RWPE2 (cell line): ENCODE results near the gene CRY1.

Experiments
- ATAC-seq: fragments of 200-7000 bp; cut with Tn5 transposase; 3 replicates; pipeline ENCODE4 v1.9.1; 2021; ENCODE audit warnings: low read depth
- DNase-seq: peaks from one replicate; pipeline ENCODE4 v3.0.0-alpha.2; 2020; ENCODE audit warnings: low spot score
- H3K27ac ChIP-seq: fragments of 450-650 bp; 2 replicates; pipeline ENCODE4 v1.5.1; 2017; ENCODE audit warnings: mild to moderate bottlenecking; ENCODE audit not compliant: poor library complexity, severe bottlenecking
- H3K27me3 ChIP-seq: fragments of 250-450 bp; sonication (Bioruptor Pico); 2 replicates; pipeline ENCODE4 v1.5.1; 2021; ENCODE audit warnings: mild to moderate bottlenecking, moderate library complexity; ENCODE audit not compliant: insufficient read depth, poor library complexity, severe bottlenecking
- H3K36me3 ChIP-seq: fragments of 250-450 bp; sonication (Bioruptor Pico); 2 replicates; pipeline ENCODE4 v1.5.1; 2020; ENCODE audit warnings: low read depth, mild to moderate bottlenecking, moderate library complexity
- H3K4me1 ChIP-seq: fragments of 250-450 bp; sonication (Bioruptor Pico); 2 replicates; pipeline ENCODE4 v1.5.1; 2021; ENCODE audit warnings: mild to moderate bottlenecking, moderate library complexity; ENCODE audit not compliant: insufficient read depth, poor library complexity, severe bottlenecking
- H3K4me3 ChIP-seq: fragments of 250-450 bp; sonication (Bioruptor Pico); 2 replicates; pipeline ENCODE4 v1.5.1; 2021; ENCODE audit warnings: mild to moderate bottlenecking, moderate library complexity; ENCODE audit not compliant: severe bottlenecking
- H3K9me3 ChIP-seq: fragments of 250-450 bp; sonication (Bioruptor Pico); 2 replicates; pipeline ENCODE4 v1.5.1; 2021; ENCODE audit warnings: mild to moderate bottlenecking, moderate library complexity; ENCODE audit not compliant: severe bottlenecking
- CTCF ChIP-seq: fragments of 450-650 bp; IDR thresholded peaks from one replicate; pipeline ENCODE4 v1.5.1; 2017; ENCODE audit warnings: mild to moderate bottlenecking, moderate library complexity; ENCODE audit not compliant: poor library complexity, severe bottlenecking

The CRY1 gene

GRCh38 chr12:106975993-106976658 is 117.2 kb downstream of the CRY1 start:
- ATAC-seq (peak; percentile 25; the same call in 1 of the 3 replicates), DNase-seq (no peak)

GRCh38 chr12:106975098-106975497 is 118.3 kb downstream of the CRY1 start:
- DNase-seq (no peak), ATAC-seq (no peak)
- Histone ChIP-seq H3K27me3 (no peaks in the 10 kb centered on the region), H3K36me3 (peaks cover 35% of the 10 kb centered on the region), H3K9me3 (no peaks in the 10 kb centered on the region), H3K4me1 (no peaks in the 10 kb centered on the region), H3K4me3 (no peak overlapping the region), H3K27ac (no peak overlapping the region)
- TF ChIP-seq CTCF, result no peak

More at GRCh38 chr12:106975993-106976658, 117.2 kb downstream of the CRY1 start:
- Histone ChIP-seq H3K27me3 (no peaks in the 10 kb centered on the region), H3K27ac (no peak overlapping the region), H3K9me3 (no peaks in the 10 kb centered on the region), H3K4me1 (no peaks in the 10 kb centered on the region), H3K4me3 (no peak overlapping the region), H3K36me3 (peaks cover 24% of the 10 kb centered on the region)
- TF ChIP-seq CTCF, result no peak

GRCh38 chr12:106974511-106974910 is 118.8 kb downstream of the CRY1 start:
- DNase-seq (no peak), ATAC-seq (no peak)
- H3K27me3 ChIP-seq, result no peaks in the 10 kb centered on the region
- H3K36me3 ChIP-seq, result peaks cover 40% of the 10 kb centered on the region
- no peak overlapping the region for H3K4me3 ChIP-seq
- TF ChIP-seq CTCF, result no peak
- no peaks in the 10 kb centered on the region for H3K4me1 ChIP-seq
- H3K27ac ChIP-seq, result no peak overlapping the region
- H3K9me3 ChIP-seq, result no peaks in the 10 kb centered on the region

GRCh38 chr12:106973545-106973944 is 119.8 kb downstream of the CRY1 start:
- no peak for ATAC-seq
- no peak for TF ChIP-seq CTCF
- no peaks in the 10 kb centered on the region for H3K9me3 ChIP-seq
- no peak for DNase-seq
- no peak overlapping the region for H3K4me3 ChIP-seq
- H3K27ac ChIP-seq, result no peak overlapping the region
- H3K4me1 ChIP-seq, result no peaks in the 10 kb centered on the region
- no peaks in the 10 kb centered on the region for H3K27me3 ChIP-seq
- H3K36me3 ChIP-seq, result peaks cover 47% of the 10 kb centered on the region

- H3K27ac ChIP-seq, result no peak overlapping the region
- no peak for ATAC-seq
- no peak overlapping the region for H3K4me3 ChIP-seq
- TF ChIP-seq CTCF, result no peak
- H3K36me3 ChIP-seq, result peaks cover 70% of the 10 kb centered on the region
- no peaks in the 10 kb centered on the region for H3K9me3 ChIP-seq
- no peak for DNase-seq
- no peaks in the 10 kb centered on the region for H3K27me3 ChIP-seq
- no peaks in the 10 kb centered on the region for H3K4me1 ChIP-seq
These were observed 122.3 kb downstream of the CRY1 start for GRCh38 chr12:106971065-106971464.
